Suprapubic skin (tissue), 4 donors: ENCODE results near the gene PARD3B.

ENCODE experiments used
- EP300 ChIP-seq: sonication (generic); formaldehyde crosslinking; IDR thresholded peaks from one replicate; pipeline ENCODE4 v1.6.1; 2017; ENCODE audit warnings: antibody characterized with exemption
- POLR2A ChIP-seq, 2 donors: fragments of 450-650 bp; IDR thresholded peaks; one replicate each; pipeline ENCODE4 v1.6.1; 2017; ENCODE audit warnings: antibody characterized with exemption in 2 of 2, mild to moderate bottlenecking in 2 of 2, moderate library complexity in 2 of 2
- POLR2AphosphoS5 ChIP-seq, 3 donors: sonication (generic); formaldehyde crosslinking; IDR thresholded peaks; one replicate each; pipeline ENCODE4 v1.6.1; 2017; ENCODE audit warnings: antibody characterized with exemption in 3 of 3
- TF ChIP-seq, protein P1 (sequence below), 2 donors: fragments of 200-600 bp in 1 of 2; fragments of 450-650 bp in 1 of 2; sonication (generic) in 1 of 2; IDR thresholded peaks; one replicate each; pipeline ENCODE4 v1.5.1; 2016 to 2019; ENCODE audit warnings: antibody characterized with exemption in 2 of 2, mild to moderate bottlenecking in 1 of 2, moderate library complexity in 1 of 2

GRCh38 chr2:205465791-205466190 lies 920.5 kb downstream of the PARD3B start:
- TF ChIP-seq, protein P1, sequence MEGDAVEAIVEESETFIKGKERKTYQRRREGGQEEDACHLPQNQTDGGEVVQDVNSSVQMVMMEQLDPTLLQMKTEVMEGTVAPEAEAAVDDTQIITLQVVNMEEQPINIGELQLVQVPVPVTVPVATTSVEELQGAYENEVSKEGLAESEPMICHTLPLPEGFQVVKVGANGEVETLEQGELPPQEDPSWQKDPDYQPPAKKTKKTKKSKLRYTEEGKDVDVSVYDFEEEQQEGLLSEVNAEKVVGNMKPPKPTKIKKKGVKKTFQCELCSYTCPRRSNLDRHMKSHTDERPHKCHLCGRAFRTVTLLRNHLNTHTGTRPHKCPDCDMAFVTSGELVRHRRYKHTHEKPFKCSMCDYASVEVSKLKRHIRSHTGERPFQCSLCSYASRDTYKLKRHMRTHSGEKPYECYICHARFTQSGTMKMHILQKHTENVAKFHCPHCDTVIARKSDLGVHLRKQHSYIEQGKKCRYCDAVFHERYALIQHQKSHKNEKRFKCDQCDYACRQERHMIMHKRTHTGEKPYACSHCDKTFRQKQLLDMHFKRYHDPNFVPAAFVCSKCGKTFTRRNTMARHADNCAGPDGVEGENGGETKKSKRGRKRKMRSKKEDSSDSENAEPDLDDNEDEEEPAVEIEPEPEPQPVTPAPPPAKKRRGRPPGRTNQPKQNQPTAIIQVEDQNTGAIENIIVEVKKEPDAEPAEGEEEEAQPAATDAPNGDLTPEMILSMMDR (IDR thresholded peaks at IDR 0.05), result no peak
- no peak for TF ChIP-seq POLR2AphosphoS5 (IDR thresholded peaks at IDR 0.05)
- TF ChIP-seq EP300, result no peak
- TF ChIP-seq POLR2A (IDR thresholded peaks at IDR 0.05), result no peak
